Spleen (tissue), 11 donors: ENCODE results near the gene CDKN1C. TPM values are rescaled to one million over a fixed set of nuclear protein-coding genes. Genes with fewer than 3 reads are reported as not detected.

Experiments
- DNase-seq: peaks from one replicate; pipeline ENCODE4 v3.0.0-alpha.2; 2020
- H3K27ac ChIP-seq, 8 donors: fragments of 200-600 bp; sonication (generic) in 7 of 8; 1 replicate in 4 of 8; 2 replicates in 4 of 8; pipeline versions ENCODE4 v1.5.0 to v1.8.0; 2016 to 2021; ENCODE audit warnings: inconsistent platforms in 4 of 8, mild to moderate bottlenecking in 4 of 8, moderate library complexity in 1 of 8
- H3K27me3 ChIP-seq, 7 donors: fragments of 200-600 bp; sonication (generic) in 6 of 7; replicated peaks in 1 of 7; 1 replicate in 4 of 7; 2 replicates in 3 of 7; pipeline versions ENCODE4 v1.5.0 to v1.8.0; 2016 to 2021; ENCODE audit warnings: inconsistent platforms in 3 of 7, mild to moderate bottlenecking in 1 of 7
- H3K36me3 ChIP-seq, 6 donors: fragments of 200-600 bp; sonication (generic) in 5 of 6; 1 replicate in 4 of 6; 2 replicates in 2 of 6; pipeline versions ENCODE4 v1.5.0 to v1.8.0; 2016 to 2021; ENCODE audit warnings: inconsistent platforms in 2 of 6
- H3K4me1 ChIP-seq, 6 donors: fragments of 200-600 bp; sonication (generic) in 5 of 6; 1 replicate in 3 of 6; 2 replicates in 3 of 6; pipeline versions ENCODE4 v1.5.0 to v1.8.0; 2016 to 2021; ENCODE audit warnings: inconsistent platforms in 3 of 6
- H3K4me3 ChIP-seq, 8 donors: fragments of 200-600 bp; sonication (generic) in 7 of 8; 1 replicate in 4 of 8; 2 replicates in 4 of 8; pipeline versions ENCODE4 v1.5.0 to v1.8.0; 2016 to 2021; ENCODE audit warnings: inconsistent platforms in 4 of 8, mild to moderate bottlenecking in 4 of 8, moderate library complexity in 2 of 8
- H3K9me3 ChIP-seq, 8 donors: fragments of 200-600 bp; sonication (generic) in 7 of 8; 1 replicate in 4 of 8; 2 replicates in 4 of 8; pipeline versions ENCODE4 v1.5.0 to v1.8.0; 2016 to 2021; ENCODE audit warnings: inconsistent platforms in 4 of 8
- POLR2A ChIP-seq, 3 donors: fragments of 450-650 bp; IDR thresholded peaks; one replicate each; pipeline ENCODE4 v1.5.1; 2017; ENCODE audit warnings: antibody characterized with exemption in 3 of 3, mild to moderate bottlenecking in 1 of 3
- POLR2AphosphoS5 ChIP-seq, 3 donors: sonication (generic); formaldehyde crosslinking; IDR thresholded peaks; one replicate each; pipeline ENCODE4 v1.5.1; 2017; ENCODE audit warnings: antibody characterized with exemption in 3 of 3
- WGBS, 5 donors: extraction: QIAGEN DNeasy Blood & Tissue Kit in 3 of 5; methylation state at CpG; one replicate each; pipeline versions ENCODE4 v1.1.5 to v1.1.7; 2013 to 2018; 5-methylcytosine and 5-hydroxymethylcytosine counted together
- intact Hi-C: fragments of 100-400 bp; cut with DNase I; formaldehyde crosslinking; loops from one replicate; pipeline ENCODE4 v1.15.0; 2023; ENCODE audit warnings: low total_unique reads
- polyA plus RNA-seq, 3 donors: library from polyadenylated mRNA; stranded (reverse); fragments of 200-250 nt; gene quantifications; one replicate each; pipeline ENCODE4 v1.2.1, GENCODE V29; 2013
- total RNA-seq, 7 donors: library from RNA; depleted of rRNA in 3 of 7; stranded (reverse); fragments of >200 nt in 3 of 7; fragmentation: NEBNext Ultra II Directional in 4 of 7; extraction: Animal tissue kit (Norgen Biotek cat#: 25700) in 4 of 7; gene quantifications; one replicate each; pipeline versions ENCODE4 v1.1.0 to v1.2.1, GENCODE V29; 2016 to 2021
- TF ChIP-seq, protein P1 (sequence below), 11 experiments: fragments of 200-600 bp in 7 of 11; fragments of 450-650 bp in 4 of 11; sonication (generic) in 4 of 11; IDR thresholded peaks in 8 of 11; conservative IDR thresholded peaks in 3 of 11; 1 replicate in 7 of 11; 2 replicates in 4 of 11; pipeline versions ENCODE4 v1.4.0 to v1.8.0; 2016 to 2021; ENCODE audit warnings: antibody characterized with exemption in 11 of 11, inconsistent platforms in 4 of 11, mild to moderate bottlenecking in 1 of 11
- donor health status: healthy with polysubstance abuse.
- donor health status: DM: no; HTN: no; CAD: no; lungs with moderate emphysema.
- donor health status: DM: no; HTN: no; CAD: no.
- donor health status: Bipolar disorder and iron deficiency.
- donor health status: healthy.
- donor health status: DM: no; HTN: no; CAD: no.
- donor health status: DM: yes; HTN: yes; CAD: no.

CDKN1C gene
- total and polyA plus RNA-seq, 10 donors = 5.4 to 40.4 (median 14.2) TPM

DNA sequence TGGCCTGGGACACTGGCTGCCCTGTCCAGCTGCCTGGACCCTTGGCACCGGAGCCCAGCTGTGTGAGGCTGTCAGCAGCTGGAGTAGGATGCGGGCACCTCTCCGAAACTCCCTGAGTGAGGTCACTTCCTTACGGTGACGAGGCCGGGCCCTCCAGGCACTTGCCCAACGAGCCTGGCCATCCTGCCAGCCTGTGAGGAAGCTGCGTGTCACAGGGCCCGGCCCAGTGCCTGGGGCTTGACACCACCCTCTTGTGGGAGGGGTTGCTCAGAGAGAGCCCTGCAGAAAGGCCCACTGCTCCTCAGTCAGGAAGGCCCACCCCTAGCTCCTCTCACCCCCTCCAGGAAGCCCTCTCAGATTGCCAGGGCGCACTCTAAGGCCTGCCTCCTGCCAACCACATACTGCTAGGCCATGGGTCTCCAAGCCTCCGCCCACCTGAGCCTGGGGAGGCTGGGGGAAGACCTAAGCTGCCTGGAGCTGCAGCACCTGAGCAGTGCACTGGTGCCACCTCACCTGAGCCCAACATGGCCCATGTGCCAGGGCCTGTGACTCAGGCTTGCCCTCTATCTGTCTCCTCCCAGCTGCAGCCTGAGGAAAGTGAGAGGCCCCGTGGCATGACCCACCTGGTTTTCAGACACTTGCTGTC lies 47.9 kb upstream of the CDKN1C start:
- H3K4me3 ChIP-seq = no peak overlapping the region
- WGBS, 5 donors = 21 to 30% (median 25%) methylated on average over 7 to 12 of the region's 12 CpGs
- intact Hi-C loops = no loop called here
- TF ChIP-seq POLR2AphosphoS5 (IDR thresholded peaks at IDR 0.05) (peak; percentile 67 to 88 (median 72)), POLR2A (IDR thresholded peaks at IDR 0.05) (no peak)
- peaks cover 13 to 42% (median 31%) of the 10 kb centered on the region in 6 donors for H3K4me1 ChIP-seq
- no peaks in the 10 kb centered on the region for H3K36me3 ChIP-seq
- peak overlapping the region in 3 of 8 donors; percentile 57 to 67 (median 67) for H3K27ac ChIP-seq
- peaks cover 0 to 40% (median 21%) of the 10 kb centered on the region in 7 donors for H3K27me3 ChIP-seq
- H3K9me3 ChIP-seq = peaks cover 0 to 16% (median 10%) of the 10 kb centered on the region in 8 donors
- DNase-seq = peak; percentile 91

DNA sequence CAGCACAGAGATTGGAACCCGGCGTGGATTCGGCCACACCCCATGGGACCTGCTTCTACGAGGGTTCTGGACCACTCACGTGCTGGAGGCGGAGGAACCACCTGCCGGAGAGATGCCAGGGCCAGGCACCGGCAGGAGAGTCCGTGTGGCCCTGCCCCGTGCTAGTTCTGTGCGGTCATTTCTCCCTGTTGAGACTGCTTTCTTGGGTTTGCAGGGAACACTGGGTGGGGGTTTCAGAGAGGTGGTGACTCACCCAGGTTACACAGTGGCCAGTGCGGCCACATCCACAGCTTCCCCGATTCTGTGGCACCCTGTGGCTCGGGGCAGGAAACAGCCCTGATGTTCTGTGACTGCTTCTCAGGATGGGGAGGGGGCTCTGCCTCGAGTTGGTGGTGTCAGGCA lies 47.3 kb upstream of the CDKN1C start:
- Histone ChIP-seq H3K4me1 (peaks cover 20 to 49% (median 37%) of the 10 kb centered on the region in 6 donors), H3K4me3 (no peak overlapping the region), H3K27me3 (peaks cover 0 to 46% (median 28%) of the 10 kb centered on the region in 7 donors), H3K27ac (peak overlapping the region in 3 of 8 donors; percentile 57 to 67 (median 67)), H3K36me3 (no peaks in the 10 kb centered on the region), H3K9me3 (peaks cover 0 to 10% (median 8%) of the 10 kb centered on the region in 8 donors)
- no peak for TF ChIP-seq POLR2AphosphoS5 (IDR thresholded peaks at IDR 0.05)
- TF ChIP-seq, protein P1, sequence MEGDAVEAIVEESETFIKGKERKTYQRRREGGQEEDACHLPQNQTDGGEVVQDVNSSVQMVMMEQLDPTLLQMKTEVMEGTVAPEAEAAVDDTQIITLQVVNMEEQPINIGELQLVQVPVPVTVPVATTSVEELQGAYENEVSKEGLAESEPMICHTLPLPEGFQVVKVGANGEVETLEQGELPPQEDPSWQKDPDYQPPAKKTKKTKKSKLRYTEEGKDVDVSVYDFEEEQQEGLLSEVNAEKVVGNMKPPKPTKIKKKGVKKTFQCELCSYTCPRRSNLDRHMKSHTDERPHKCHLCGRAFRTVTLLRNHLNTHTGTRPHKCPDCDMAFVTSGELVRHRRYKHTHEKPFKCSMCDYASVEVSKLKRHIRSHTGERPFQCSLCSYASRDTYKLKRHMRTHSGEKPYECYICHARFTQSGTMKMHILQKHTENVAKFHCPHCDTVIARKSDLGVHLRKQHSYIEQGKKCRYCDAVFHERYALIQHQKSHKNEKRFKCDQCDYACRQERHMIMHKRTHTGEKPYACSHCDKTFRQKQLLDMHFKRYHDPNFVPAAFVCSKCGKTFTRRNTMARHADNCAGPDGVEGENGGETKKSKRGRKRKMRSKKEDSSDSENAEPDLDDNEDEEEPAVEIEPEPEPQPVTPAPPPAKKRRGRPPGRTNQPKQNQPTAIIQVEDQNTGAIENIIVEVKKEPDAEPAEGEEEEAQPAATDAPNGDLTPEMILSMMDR (IDR thresholded peaks at IDR 0.05 in 8 of 11, conservative IDR thresholded peaks at IDR 0.05 in 3 of 11) = no peak
- TF ChIP-seq POLR2A (IDR thresholded peaks at IDR 0.05) = no peak
- WGBS, 5 donors = 57 to 73% (median 63%) methylated on average over 8 to 15 of the region's 15 CpGs
- peak; percentile 76 for DNase-seq
- intact Hi-C loops = no loop called here

DNA sequence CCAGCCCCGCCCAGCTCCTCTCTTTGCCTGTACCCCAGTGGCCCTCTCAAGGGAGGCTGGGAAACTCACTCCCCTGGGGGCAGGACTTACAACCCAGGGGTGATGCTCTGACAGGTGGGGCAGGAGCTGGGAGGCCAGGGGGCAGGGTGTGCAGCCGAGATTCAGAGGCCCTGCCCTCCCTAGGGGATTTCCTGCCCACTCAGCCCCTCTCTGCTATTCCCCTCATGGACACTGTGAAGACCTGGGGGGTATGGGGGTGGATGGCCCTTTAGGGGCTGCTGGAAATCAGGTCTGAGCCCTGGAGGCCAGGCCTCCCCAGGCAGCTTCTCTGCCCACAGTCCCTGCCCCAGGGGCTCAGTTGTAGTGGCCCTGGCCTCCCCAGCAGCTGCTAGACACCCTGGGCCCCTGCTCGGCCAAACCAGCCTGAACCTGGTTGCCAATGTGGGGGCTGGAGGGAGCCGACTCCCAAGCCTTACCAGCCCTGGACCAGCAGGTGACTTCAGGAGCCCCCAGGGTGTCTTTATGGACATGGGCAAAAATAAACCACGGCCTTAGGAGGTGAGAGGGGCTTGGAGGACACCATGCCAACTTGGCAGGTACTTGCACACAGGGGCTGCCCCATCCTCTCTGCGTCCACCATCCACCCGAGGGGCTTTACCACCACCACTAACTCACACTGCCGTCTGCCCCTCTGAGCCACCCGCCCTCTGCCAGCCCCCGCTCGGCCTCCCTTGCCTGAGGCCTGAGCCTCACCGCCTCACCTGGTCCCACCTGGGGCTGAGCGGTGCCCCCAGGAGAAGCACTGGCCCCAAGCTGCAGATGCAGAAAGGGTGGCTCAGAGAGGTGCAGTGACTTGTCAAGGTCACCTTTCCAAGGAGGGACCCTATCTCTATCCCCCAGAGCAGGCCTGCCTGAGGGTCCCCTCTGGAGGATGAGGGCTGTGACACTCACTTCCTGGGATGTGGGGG lies 46.5 kb upstream of the CDKN1C start:
- TF ChIP-seq, protein P1 (IDR thresholded peaks at IDR 0.05 in 8 of 11, conservative IDR thresholded peaks at IDR 0.05 in 3 of 11) = no peak
- TF ChIP-seq POLR2AphosphoS5 (IDR thresholded peaks at IDR 0.05) (no peak), POLR2A (IDR thresholded peaks at IDR 0.05) (no peak)
- intact Hi-C loops = no loop called here
- Histone ChIP-seq H3K27me3 (peaks cover 0 to 54% (median 30%) of the 10 kb centered on the region in 7 donors), H3K9me3 (peaks cover 0 to 2% (median 2%) of the 10 kb centered on the region in 8 donors), H3K27ac (no peak overlapping the region), H3K4me1 (peaks cover 21 to 54% (median 39%) of the 10 kb centered on the region in 6 donors), H3K36me3 (no peaks in the 10 kb centered on the region), H3K4me3 (no peak overlapping the region)
- 77 to 92% (median 85%) methylated on average over 8 to 13 of the region's 13 CpGs for WGBS, 5 donors
- peak; percentile 65 for DNase-seq

DNA sequence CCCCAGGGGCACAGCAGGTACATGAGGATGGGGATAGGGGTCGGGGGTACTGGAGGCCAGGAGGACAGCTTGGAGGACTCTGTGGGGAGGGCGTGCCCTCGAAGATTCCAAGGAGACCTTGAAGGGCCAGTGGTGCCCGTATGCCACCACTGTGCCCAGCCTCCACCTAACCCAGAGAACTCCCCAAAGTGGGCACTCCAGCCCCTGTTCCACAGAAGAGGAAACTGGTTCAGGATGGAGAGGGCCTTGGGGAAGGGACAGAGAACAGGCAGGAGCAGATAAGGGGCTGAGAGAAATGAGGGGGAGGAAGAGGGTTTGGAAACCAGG lies 45.8 kb upstream of the CDKN1C start:
- Histone ChIP-seq H3K4me3 (no peak overlapping the region), H3K27ac (no peak overlapping the region), H3K4me1 (peaks cover 21 to 54% (median 39%) of the 10 kb centered on the region in 6 donors), H3K27me3 (peaks cover 0 to 60% (median 34%) of the 10 kb centered on the region in 7 donors), H3K36me3 (no peaks in the 10 kb centered on the region), H3K9me3 (no peaks in the 10 kb centered on the region)
- 73 to 83% (median 75%) methylated on average over 4 of the region's 4 CpGs for WGBS, 5 donors
- DNase-seq = no peak
- intact Hi-C loops = no loop called here
- TF ChIP-seq, protein P1 (IDR thresholded peaks at IDR 0.05 in 8 of 11, conservative IDR thresholded peaks at IDR 0.05 in 3 of 11) = no peak
- TF ChIP-seq POLR2AphosphoS5 (IDR thresholded peaks at IDR 0.05) (no peak), POLR2A (IDR thresholded peaks at IDR 0.05) (no peak)
